IMR-90 (cell line): ENCODE data around the gene TUBA3C. TPM values are rescaled to one million over a fixed set of nuclear protein-coding genes. Genes with fewer than 3 reads are reported as not detected.

Experiments used
- ATAC-seq: fragments of 200-7000 bp; cut with Tn5 transposase; 2 replicates; pipeline ENCODE4 v1.9.1; 2020; ENCODE audit warnings: low read depth, mild to moderate bottlenecking, moderate library complexity
- BruUV-seq: library from RNA; stranded (reverse); fragments of 400-500 nt; replicated peaks from 2 replicates; lab custom pipeline; 2021; lab: Mats Ljungman, UMichigan
- CTCF ChIA-PET: fragments of 300-600 bp; formaldehyde crosslinking; extraction: SDS; loops from one replicate; lab custom pipeline; 2021; ENCODE audit warnings: antibody characterized with exemption; lab: Yijun Ruan, JAX
- POLR2A ChIA-PET: fragments of 300-600 bp; sonication (Branson Sonifier 250); formaldehyde crosslinking; loops from one replicate; lab custom pipeline; 2022; ENCODE audit warnings: antibody characterized with exemption; ENCODE audit not compliant: unreplicated experiment; lab: Charles Lee
- DNase-seq: peaks from one replicate; pipeline ENCODE4 v3.0.0; 2013
- H2AFZ ChIP-seq: replicated peaks from 2 replicates; pipeline ENCODE3; 2013; ENCODE audit warnings: low read length, mild to moderate bottlenecking; ENCODE audit not compliant: poor library complexity
- H2AK5ac ChIP-seq: 2 replicates; pipeline ENCODE4 v1.6.1; 2013; ENCODE audit warnings: low read depth, low read length, inconsistent platforms
- H2AK9ac ChIP-seq: replicated peaks from 2 replicates; pipeline ENCODE3; 2013; ENCODE audit warnings: mild to moderate bottlenecking, low read depth, low read length, moderate library complexity; ENCODE audit not compliant: poor library complexity
- H2BK120ac ChIP-seq: 2 replicates; pipeline ENCODE4 v1.6.1; 2013; ENCODE audit warnings: low read depth, low read length, inconsistent platforms
- H2BK15ac ChIP-seq: 3 replicates; pipeline ENCODE4 v1.6.1; 2013; ENCODE audit warnings: low read depth, low read length, inconsistent platforms
- H2BK20ac ChIP-seq: 2 replicates; pipeline ENCODE4 v1.6.1; 2013; ENCODE audit warnings: low read depth, mild to moderate bottlenecking, inconsistent platforms, low read length, moderate library complexity
- H2BK5ac ChIP-seq: 2 replicates; pipeline ENCODE4 v1.6.1; 2013; ENCODE audit warnings: mild to moderate bottlenecking, low read depth, low read length, inconsistent platforms; ENCODE audit not compliant: poor library complexity, severe bottlenecking
- H3K14ac ChIP-seq: replicated peaks from 2 replicates; pipeline ENCODE4 v1.6.1; 2013; ENCODE audit warnings: low read depth, low read length, inconsistent platforms
- H3K18ac ChIP-seq: 2 replicates; pipeline ENCODE4 v1.6.1; 2013; ENCODE audit warnings: low read depth, low read length, control low read depth
- H3K23ac ChIP-seq: 2 replicates; pipeline ENCODE4 v1.6.1; 2013; ENCODE audit warnings: low read depth, low read length, inconsistent platforms
- H3K27ac ChIP-seq: 2 replicates; pipeline ENCODE4 v1.5.1; 2013; ENCODE audit warnings: mild to moderate bottlenecking, control low read depth, low read length; ENCODE audit not compliant: insufficient read depth
- H3K27me3 ChIP-seq: 2 replicates; pipeline ENCODE4 v1.6.1; 2013; ENCODE audit warnings: low read length; ENCODE audit not compliant: control insufficient read depth, insufficient read depth
- H3K36me3 ChIP-seq: 2 replicates; pipeline ENCODE4 v1.6.1; 2013; ENCODE audit warnings: low read length, mixed read lengths; ENCODE audit not compliant: control insufficient read depth, insufficient read depth
- H3K4ac ChIP-seq: 2 replicates; pipeline ENCODE4 v1.6.1; 2013; ENCODE audit warnings: low read depth, low read length, inconsistent platforms
- H3K4me1 ChIP-seq: 2 replicates; pipeline ENCODE4 v1.6.1; 2013; ENCODE audit warnings: low read length, mixed read lengths; ENCODE audit not compliant: control insufficient read depth, insufficient read depth
- H3K4me2 ChIP-seq: 2 replicates; pipeline ENCODE4 v1.6.1; 2013; ENCODE audit warnings: low read depth, mild to moderate bottlenecking, control low read depth, low read length, moderate library complexity
- H3K4me3 ChIP-seq: 2 replicates; pipeline ENCODE4 v1.5.1; 2013; ENCODE audit warnings: low read depth, mild to moderate bottlenecking, control low read depth, low read length, moderate library complexity; ENCODE audit not compliant: insufficient read depth
- H3K56ac ChIP-seq: 2 replicates; pipeline ENCODE4 v1.6.1; 2013; ENCODE audit warnings: low read length, inconsistent platforms; ENCODE audit not compliant: insufficient read depth; ENCODE audit errors: extremely low read depth
- H3K79me1 ChIP-seq, 2 experiments: 2 replicates each; pipeline ENCODE4 v1.6.1; 2013; ENCODE audit warnings: low read length in 2 of 2, inconsistent platforms in 1 of 2, low read depth in 1 of 2
- H3K9ac ChIP-seq: 2 replicates; pipeline ENCODE4 v1.6.1; 2013; ENCODE audit warnings: low read depth, low read length, control low read depth
- H3K9me1 ChIP-seq: 2 replicates; pipeline ENCODE4 v1.6.1; 2013; ENCODE audit warnings: low read length, inconsistent platforms; ENCODE audit not compliant: insufficient read depth
- H3K9me3 ChIP-seq: 2 replicates; pipeline ENCODE4 v1.6.1; 2013; ENCODE audit warnings: low read length; ENCODE audit not compliant: control insufficient read depth, insufficient read depth
- H4K20me1 ChIP-seq: 2 replicates; pipeline ENCODE4 v1.6.1; 2013; ENCODE audit warnings: low read length, inconsistent platforms; ENCODE audit not compliant: insufficient read depth
- H4K5ac ChIP-seq: 2 replicates; pipeline ENCODE4 v1.6.1; 2013; ENCODE audit warnings: mild to moderate bottlenecking, low read depth, low read length, control low read depth
- H4K8ac ChIP-seq, 2 experiments: 2 replicates each; pipeline ENCODE4 v1.6.1; 2013; ENCODE audit warnings: low read depth in 2 of 2, low read length in 2 of 2, control low read depth in 1 of 2, inconsistent platforms in 1 of 2
- H4K91ac ChIP-seq: 2 replicates; pipeline ENCODE4 v1.6.1; 2013; ENCODE audit warnings: low read depth, low read length, inconsistent platforms; ENCODE audit not compliant: insufficient read depth
- BHLHE40 ChIP-seq: fragments of 150-350 bp; IDR thresholded peaks from 2 replicates; pipeline ENCODE4 v1.6.1; 2016; ENCODE audit warnings: mild to moderate bottlenecking, low read depth, low read length
- CEBPB ChIP-seq: IDR thresholded peaks from 2 replicates; pipeline ENCODE4 v1.6.1; 2012; ENCODE audit warnings: low read depth, low read length, improper control_type of control experiment
- CHD1 ChIP-seq: IDR thresholded peaks from 2 replicates; pipeline ENCODE4 v1.6.1; 2012; ENCODE audit warnings: low read depth, low read length, improper control_type of control experiment
- CTCF ChIP-seq: conservative IDR thresholded peaks from 2 replicates; pipeline ENCODE4 v1.5.1; 2012; ENCODE audit warnings: mild to moderate bottlenecking, low read depth, low read length, improper control_type of control experiment
- ELK1 ChIP-seq: fragments of 150-350 bp; IDR thresholded peaks from 2 replicates; pipeline ENCODE4 v1.6.1; 2016; ENCODE audit warnings: low read depth, mild to moderate bottlenecking, low read length, moderate library complexity, borderline replicate concordance
- FOS ChIP-seq: fragments of 150-350 bp; IDR thresholded peaks from 2 replicates; pipeline ENCODE4 v1.6.1; 2016; ENCODE audit warnings: low read depth, low read length
- MAFK ChIP-seq: IDR thresholded peaks from 2 replicates; pipeline ENCODE4 v1.6.1; 2012; ENCODE audit warnings: low read depth, low read length, improper control_type of control experiment
- MAZ ChIP-seq: IDR thresholded peaks from 2 replicates; pipeline ENCODE4 v1.6.1; 2012; ENCODE audit warnings: low read depth, mild to moderate bottlenecking, low read length, improper control_type of control experiment, moderate library complexity, borderline replicate concordance
- MXI1 ChIP-seq: IDR thresholded peaks from 2 replicates; pipeline ENCODE4 v1.6.1; 2012; ENCODE audit warnings: low read depth, mild to moderate bottlenecking, low read length, moderate library complexity, borderline replicate concordance
- NFE2L2 ChIP-seq: fragments of 150-350 bp; IDR thresholded peaks from 2 replicates; pipeline ENCODE4 v1.6.1; 2016; ENCODE audit warnings: low read depth, mild to moderate bottlenecking, low read length
- POLR2A ChIP-seq: IDR thresholded peaks from 2 replicates; pipeline ENCODE4 v1.6.1; 2012; ENCODE audit warnings: mild to moderate bottlenecking, low read depth, low read length
- RAD21 ChIP-seq: IDR thresholded peaks from 2 replicates; pipeline ENCODE4 v1.6.1; 2012; ENCODE audit warnings: low read length, improper control_type of control experiment
- RCOR1 ChIP-seq: IDR thresholded peaks from 2 replicates; pipeline ENCODE4 v1.6.1; 2012; ENCODE audit warnings: mild to moderate bottlenecking, low read length, improper control_type of control experiment; ENCODE audit not compliant: insufficient replicate concordance
- RFX5 ChIP-seq: IDR thresholded peaks from 2 replicates; pipeline ENCODE4 v1.8.0; 2012; ENCODE audit warnings: low read depth, mild to moderate bottlenecking, low read length, moderate library complexity
- SMC3 ChIP-seq: fragments of 150-350 bp; IDR thresholded peaks from 2 replicates; pipeline ENCODE4 v1.6.1; 2016; ENCODE audit warnings: low read depth, mild to moderate bottlenecking, antibody characterized with exemption, low read length, moderate library complexity
- USF2 ChIP-seq: fragments of 150-350 bp; IDR thresholded peaks from 2 replicates; pipeline ENCODE4 v1.6.1; 2017; ENCODE audit warnings: mild to moderate bottlenecking, antibody characterized with exemption, low read length, low read depth
- WGBS, 2 experiments: methylation state at CpG; one replicate each; pipeline versions ENCODE4 v1.1.5 to v1.1.7; 2013; ENCODE audit warnings: missing lambda C conversion rate in 2 of 2; ENCODE audit not compliant: insufficient read length in 1 of 2; ENCODE audit errors: extremely low coverage in 2 of 2; 5-methylcytosine and 5-hydroxymethylcytosine counted together
- dilution Hi-C: fragments of 300-500 bp; cut with HindIII; formaldehyde crosslinking; loops from one replicate; pipeline ENCODE4 v1.14.3; 2018; ENCODE audit warnings: low sequenced_read_pairs; ENCODE audit not compliant: unreplicated experiment
- in situ Hi-C: fragments of 300-500 bp; cut with MboI; formaldehyde crosslinking; loops from 3 replicates; pipeline ENCODE4 v1.14.3; 2019; ENCODE audit warnings: low sequenced_read_pairs, inconsistent platforms, mixed read lengths
- intact Hi-C: fragments of 100-400 bp; cut with micrococcal nuclease; formaldehyde crosslinking; loops from 2 replicates; pipeline ENCODE4 v1.10.0; 2022
- polyA plus RNA-seq, 3 experiments: library from polyadenylated mRNA; depleted of rRNA; stranded (reverse); fragments of >200 nt; gene quantifications; 2 replicates each; pipeline ENCODE4 v1.2.3, GENCODE V29; 2012; ENCODE audit warnings: low replicate concordance in 1 of 3
- total RNA-seq: library from RNA; depleted of rRNA; stranded (reverse); fragments of >200 nt; gene quantifications from 2 replicates; pipeline ENCODE4 v1.2.3, GENCODE V29; 2012

Gene TUBA3C
- total and polyA plus RNA-seq, 2 of the 4 experiments (the other 2 are of a cell fraction) = not detected

GRCh38 chr13:19150712-19151228 lies 30.9 kb downstream of the TUBA3C start:
- H4K20me1 ChIP-seq = no peaks in the 10 kb centered on the region
- no peak overlapping the region for H2AK5ac ChIP-seq
- H3K4me1 ChIP-seq = no peaks in the 10 kb centered on the region
- no peaks in the 10 kb centered on the region for H3K27me3 ChIP-seq
- BruUV-seq = no TSS peak
- intact Hi-C loops (no loop called here), dilution Hi-C loops (no loop called here), in situ Hi-C loops (no loop called here)
- H2BK15ac ChIP-seq = no peak overlapping the region
- H3K36me3 ChIP-seq = no peaks in the 10 kb centered on the region
- H2AK9ac ChIP-seq = no peak overlapping the region
- H3K9me3 ChIP-seq = peaks cover 56% of the 10 kb centered on the region
- H3K4me2 ChIP-seq = no peak overlapping the region
- ChIA-PET CTCF (no interaction called here), POLR2A (no interaction called here)
- no peak for DNase-seq
- H4K5ac ChIP-seq = no peak overlapping the region
- TF ChIP-seq FOS (no peak), MAFK (no peak), RAD21 (no peak), POLR2A (no peak), CTCF (no peak), MAZ (no peak), USF2 (no peak), RCOR1 (no peak), CEBPB (no peak), RFX5 (no peak), ELK1 (no peak), SMC3 (no peak), CHD1 (no peak), NFE2L2 (no peak), MXI1 (no peak), BHLHE40 (no peak)
- H2BK5ac ChIP-seq = no peak overlapping the region
- no peak for ATAC-seq
- no peaks in the 10 kb centered on the region for H3K79me1 ChIP-seq
- no peak overlapping the region for H2BK120ac ChIP-seq
- H4K91ac ChIP-seq = no peak overlapping the region
- H3K4me3 ChIP-seq = no peak overlapping the region
- no peak overlapping the region for H3K14ac ChIP-seq
- no peak overlapping the region for H2BK20ac ChIP-seq
- no peak overlapping the region for H2AFZ ChIP-seq
- no peak overlapping the region for H3K23ac ChIP-seq
- no peak overlapping the region for H3K18ac ChIP-seq
- H3K9me1 ChIP-seq = no peaks in the 10 kb centered on the region
- no peak overlapping the region for H3K27ac ChIP-seq
- H3K56ac ChIP-seq = no peak overlapping the region
- no peak overlapping the region for H3K4ac ChIP-seq
- H3K9ac ChIP-seq = no peak overlapping the region
- WGBS, 2 experiments = 100% methylated on average over 2 of the region's 8 CpGs; no CpG with 5 or more reads in 1 of the 2 experiments
- no peak overlapping the region for H4K8ac ChIP-seq
